Fibroblast of lung (primary cell): ENCODE measurements around the gene BGLAP. TPM values are rescaled to one million over a fixed set of nuclear protein-coding genes. Genes with fewer than 3 reads are reported as not detected.
A peak's percentile ranks its signal among the peaks of the same experiment; 100 is the strongest.

Experiments
- DNase-seq, 2 donors: peaks; one replicate each; pipeline versions ENCODE4 v3.0.0 to v3.0.0-alpha.2; 2010; ENCODE audit warnings: low read depth in 2 of 2
- H2AFZ ChIP-seq: 2 replicates; pipeline ENCODE4 v1.5.1; 2012; ENCODE audit warnings: low read length, control low read depth, inconsistent platforms
- H3K27ac ChIP-seq: 2 replicates; pipeline ENCODE4 v1.5.1; 2011; ENCODE audit warnings: low read length, control low read depth; ENCODE audit not compliant: insufficient read depth
- H3K27me3 ChIP-seq: 2 replicates; pipeline ENCODE4 v1.5.1; 2011; ENCODE audit warnings: mild to moderate bottlenecking, low read length; ENCODE audit not compliant: control insufficient read depth, insufficient read depth
- H3K36me3 ChIP-seq: 2 replicates; pipeline ENCODE4 v1.5.1; 2011; ENCODE audit warnings: low read length; ENCODE audit not compliant: control insufficient read depth, insufficient read depth
- H3K4me1 ChIP-seq: 2 replicates; pipeline ENCODE4 v1.5.1; 2011; ENCODE audit warnings: low read length; ENCODE audit not compliant: control insufficient read depth, insufficient read depth; ENCODE audit errors: extremely low read depth
- H3K4me2 ChIP-seq: 2 replicates; pipeline ENCODE4 v1.5.1; 2011; ENCODE audit warnings: low read length, control low read depth; ENCODE audit not compliant: insufficient read depth; ENCODE audit errors: extremely low read depth
- H3K4me3 ChIP-seq, 4 experiments: fragments of 200-600 bp in 1 of 4; sonication (generic) in 1 of 4; replicated peaks in 1 of 4; 2 replicates each; pipeline ENCODE4 v1.5.1; 2011 to 2016; ENCODE audit warnings: low read length in 4 of 4, low read depth in 3 of 4, mild to moderate bottlenecking in 3 of 4, control low read depth in 2 of 4, inconsistent platforms in 1 of 4, mixed read lengths in 1 of 4; ENCODE audit not compliant: insufficient read depth in 1 of 4; ENCODE audit errors: control extremely low read depth in 1 of 4
- H3K79me2 ChIP-seq: 2 replicates; pipeline ENCODE4 v1.5.1; 2012; ENCODE audit warnings: mild to moderate bottlenecking, low read length, inconsistent platforms; ENCODE audit not compliant: control insufficient read depth, insufficient read depth
- H3K9ac ChIP-seq: 2 replicates; pipeline ENCODE4 v1.5.1; 2011; ENCODE audit warnings: mild to moderate bottlenecking, low read length, control low read depth; ENCODE audit not compliant: insufficient read depth
- H3K9me3 ChIP-seq: 2 replicates; pipeline ENCODE4 v1.5.1; 2012; ENCODE audit warnings: low read depth, low read length; ENCODE audit not compliant: control insufficient read depth, insufficient read depth
- H4K20me1 ChIP-seq: 2 replicates; pipeline ENCODE4 v1.5.1; 2011; ENCODE audit warnings: low read length; ENCODE audit not compliant: control insufficient read depth, insufficient read depth; ENCODE audit errors: extremely low read depth
- EZH2 ChIP-seq: IDR thresholded peaks from 2 replicates; pipeline ENCODE4 v1.5.1; 2012; ENCODE audit warnings: low read length, control low read depth, mild to moderate bottlenecking; ENCODE audit errors: missing control alignments
- polyA plus RNA-seq, 2 donors: library from polyadenylated mRNA; depleted of rRNA in 1 of 2; stranded (reverse) in 1 of 2; unstranded in 1 of 2; fragments of >200 nt; gene quantifications; 2 replicates each; pipeline ENCODE4 v1.2.1, GENCODE V29; 2011 to 2012; ENCODE audit warnings: missing spikeins in 1 of 2
- total RNA-seq: library from RNA; depleted of rRNA; stranded (reverse); fragments of >200 nt; gene quantifications from 2 replicates; pipeline ENCODE4 v1.2.1, GENCODE V29; 2014
- TF ChIP-seq, protein P1 (sequence below), 2 donors: IDR thresholded peaks in 1 of 2; conservative IDR thresholded peaks in 1 of 2; 1 replicate in 1 of 2; 2 replicates in 1 of 2; pipeline ENCODE4 v1.5.1; 2011 to 2012; ENCODE audit warnings: low read length in 2 of 2, control low read depth in 1 of 2, inconsistent platforms in 1 of 2, low read depth in 1 of 2, mild to moderate bottlenecking in 1 of 2

BGLAP gene
- total and polyA plus RNA-seq, 2 donors (not counting 1 experiment from before 2014, with no cell fraction given): 0.34 to 0.50 TPM

- Histone ChIP-seq H3K4me3 (peak within 1 kb of the TSS; percentile 58 to 98 (median 91)), H3K36me3 (peaks cover 13% of the 10 kb centered on the region), H3K4me2 (peak within 1 kb of the TSS; percentile 98), H3K27ac (peak within 1 kb of the TSS; percentile 68), H4K20me1 (peaks cover 2% of the 10 kb centered on the region), H3K79me2 (peaks cover 38% of the 10 kb centered on the region), H3K27me3 (no peaks in the 10 kb centered on the region), H3K9ac (peak within 1 kb of the TSS; percentile 87), H3K4me1 (peaks cover 5% of the 10 kb centered on the region), H2AFZ (peak within 1 kb of the TSS; percentile 72), H3K9me3 (no peaks in the 10 kb centered on the region)
- peak; percentile 98 to 99 for DNase-seq
- no peak for TF ChIP-seq EZH2
- TF ChIP-seq, protein P1, sequence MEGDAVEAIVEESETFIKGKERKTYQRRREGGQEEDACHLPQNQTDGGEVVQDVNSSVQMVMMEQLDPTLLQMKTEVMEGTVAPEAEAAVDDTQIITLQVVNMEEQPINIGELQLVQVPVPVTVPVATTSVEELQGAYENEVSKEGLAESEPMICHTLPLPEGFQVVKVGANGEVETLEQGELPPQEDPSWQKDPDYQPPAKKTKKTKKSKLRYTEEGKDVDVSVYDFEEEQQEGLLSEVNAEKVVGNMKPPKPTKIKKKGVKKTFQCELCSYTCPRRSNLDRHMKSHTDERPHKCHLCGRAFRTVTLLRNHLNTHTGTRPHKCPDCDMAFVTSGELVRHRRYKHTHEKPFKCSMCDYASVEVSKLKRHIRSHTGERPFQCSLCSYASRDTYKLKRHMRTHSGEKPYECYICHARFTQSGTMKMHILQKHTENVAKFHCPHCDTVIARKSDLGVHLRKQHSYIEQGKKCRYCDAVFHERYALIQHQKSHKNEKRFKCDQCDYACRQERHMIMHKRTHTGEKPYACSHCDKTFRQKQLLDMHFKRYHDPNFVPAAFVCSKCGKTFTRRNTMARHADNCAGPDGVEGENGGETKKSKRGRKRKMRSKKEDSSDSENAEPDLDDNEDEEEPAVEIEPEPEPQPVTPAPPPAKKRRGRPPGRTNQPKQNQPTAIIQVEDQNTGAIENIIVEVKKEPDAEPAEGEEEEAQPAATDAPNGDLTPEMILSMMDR (conservative IDR thresholded peaks at IDR 0.05 in 1 of 2, IDR thresholded peaks at IDR 0.05 in 1 of 2; ENCODE audit: low read depth in 1 of 2, low read length in 2 of 2): no peak
Measured at GRCh38 chr1:156282479-156283222, 40.7 kb downstream of the BGLAP start, which contains the start of gene SMG5. Gene SMG5 (minus strand): TSS chr1:156282825. CDS start chr1:156282680, 145 bp downstream.

DNA sequence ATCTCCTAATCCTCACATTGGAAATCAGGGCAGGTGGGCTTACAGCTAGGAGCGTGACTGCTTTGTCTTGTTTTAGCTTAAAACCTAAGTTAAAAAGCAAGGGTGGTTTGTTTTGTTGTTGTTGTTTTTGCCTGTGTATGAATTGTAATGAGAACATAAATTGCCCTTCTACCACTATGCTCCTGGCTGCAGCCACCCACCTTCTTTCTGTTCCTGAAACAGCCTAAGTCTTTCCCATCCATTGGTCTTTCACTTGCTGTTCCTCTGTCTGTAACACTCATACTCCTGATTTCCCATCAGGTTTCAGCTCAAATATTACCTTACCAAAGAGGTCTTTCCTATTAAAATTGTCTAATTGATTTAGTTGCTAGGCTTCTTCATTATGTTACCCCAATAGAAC is 41.5 kb downstream of the BGLAP start:
- Histone ChIP-seq H3K9me3 (no peaks in the 10 kb centered on the region), H3K9ac (peak overlapping the region; percentile 34), H3K79me2 (peaks cover 36% of the 10 kb centered on the region), H3K4me1 (peaks cover 5% of the 10 kb centered on the region), H3K27ac (peak overlapping the region; percentile 11), H3K4me3 (peak overlapping the region; percentile 58 to 98 (median 79)), H4K20me1 (peaks cover 2% of the 10 kb centered on the region), H3K36me3 (peaks cover 8% of the 10 kb centered on the region), H2AFZ (peak overlapping the region; percentile 72), H3K4me2 (peak overlapping the region; percentile 94), H3K27me3 (no peaks in the 10 kb centered on the region)
- no peak for DNase-seq
- TF ChIP-seq EZH2: no peak
- TF ChIP-seq, protein P1 (conservative IDR thresholded peaks at IDR 0.05 in 1 of 2, IDR thresholded peaks at IDR 0.05 in 1 of 2; ENCODE audit: low read depth in 1 of 2, low read length in 2 of 2): no peak

DNA sequence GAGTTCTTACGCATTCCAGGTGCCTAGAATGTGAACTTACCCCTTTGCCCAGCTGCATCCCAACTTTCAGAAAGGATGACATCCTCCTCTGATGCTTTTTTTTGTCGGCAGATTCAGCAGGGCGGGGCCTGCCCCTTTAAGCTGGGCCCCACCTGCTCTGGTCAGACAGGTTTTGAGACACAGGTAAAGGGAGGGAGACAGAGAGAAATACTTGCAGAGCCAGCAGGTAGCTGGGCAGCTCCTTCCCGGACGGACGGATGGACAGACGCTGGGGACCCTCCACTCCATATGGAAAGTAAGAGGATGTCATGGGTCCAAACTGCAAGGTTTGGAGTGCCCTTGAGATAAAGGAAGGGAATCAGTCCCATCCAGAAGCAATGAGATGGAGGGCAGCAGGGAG is 42.1 kb downstream of the BGLAP start, which contains the start of gene TMEM79:
TMEM79 (plus strand) TSS at position 214 of the 400 bp plus-strand sequence. CDS start 902 bp downstream, outside the sequence.
- Histone ChIP-seq H3K4me3 (peak within 1 kb of the TSS; percentile 58 to 98 (median 79)), H3K9me3 (no peaks in the 10 kb centered on the region), H3K9ac (peak within 1 kb of the TSS; percentile 34), H3K79me2 (peaks cover 31% of the 10 kb centered on the region), H2AFZ (peak within 1 kb of the TSS; percentile 72), H4K20me1 (peaks cover 2% of the 10 kb centered on the region), H3K4me1 (peaks cover 5% of the 10 kb centered on the region), H3K27ac (peak within 1 kb of the TSS; percentile 20), H3K27me3 (no peaks in the 10 kb centered on the region), H3K4me2 (peak within 1 kb of the TSS; percentile 94), H3K36me3 (peaks cover 7% of the 10 kb centered on the region)
- DNase-seq: no peak
- TF ChIP-seq, protein P1 (conservative IDR thresholded peaks at IDR 0.05 in 1 of 2, IDR thresholded peaks at IDR 0.05 in 1 of 2; ENCODE audit: low read depth in 1 of 2, low read length in 2 of 2): no peak
- TF ChIP-seq EZH2: no peak
